BE2C (cell line): Measurements from ENCODE around the gene CDON.

Experiments
- DNase-seq: peaks from one replicate; pipeline ENCODE4 v3.0.0-alpha.2; 2020
- H3K27me3 ChIP-seq: fragments of 250-450 bp; sonication (Bioruptor Pico); 2 replicates; pipeline ENCODE4 v1.5.1; 2020; ENCODE audit warnings: mild to moderate bottlenecking
- H3K36me3 ChIP-seq: fragments of 250-450 bp; sonication (Bioruptor Pico); 2 replicates; pipeline ENCODE4 v1.5.1; 2020; ENCODE audit warnings: mild to moderate bottlenecking
- H3K4me1 ChIP-seq: fragments of 250-450 bp; sonication (Bioruptor Pico); 2 replicates; pipeline ENCODE4 v1.5.1; 2020
- H3K4me3 ChIP-seq: 2 replicates; pipeline ENCODE4 v1.5.1; 2011; ENCODE audit warnings: low read depth, low read length
- H3K9me3 ChIP-seq: fragments of 250-450 bp; sonication (Bioruptor Pico); 2 replicates; pipeline ENCODE4 v1.5.1; 2020
- CTCF ChIP-seq: IDR thresholded peaks from 2 replicates; pipeline ENCODE4 v1.5.1; 2012; ENCODE audit warnings: mild to moderate bottlenecking, low read depth, low read length

The CDON gene

GRCh38 chr11:126101251-126101929 lies 38.7 kb upstream of the CDON start:
- Histone ChIP-seq H3K4me1 (peaks cover 35% of the 10 kb centered on the region), H3K27me3 (no peaks in the 10 kb centered on the region), H3K9me3 (peaks cover 3% of the 10 kb centered on the region; the same call in 1 of the 2 replicates), H3K4me3 (no peak overlapping the region), H3K36me3 (no peaks in the 10 kb centered on the region)
- TF ChIP-seq CTCF = no peak
- no peak for DNase-seq

- H3K4me1 ChIP-seq = peaks cover 35% of the 10 kb centered on the region
- H3K4me3 ChIP-seq = no peak overlapping the region
- no peaks in the 10 kb centered on the region for H3K36me3 ChIP-seq
- TF ChIP-seq CTCF = no peak
- no peak for DNase-seq
- H3K9me3 ChIP-seq = peaks cover 3% of the 10 kb centered on the region; the same call in 1 of the 2 replicates
- no peaks in the 10 kb centered on the region for H3K27me3 ChIP-seq
Observed at GRCh38 chr11:126100716-126101115, 38.0 kb upstream of the CDON start.

- DNase-seq = no peak
- H3K36me3 ChIP-seq = no peaks in the 10 kb centered on the region
- TF ChIP-seq CTCF = no peak
- H3K27me3 ChIP-seq = no peaks in the 10 kb centered on the region
- H3K9me3 ChIP-seq = no peaks in the 10 kb centered on the region
- H3K4me3 ChIP-seq = no peak overlapping the region
- H3K4me1 ChIP-seq = peaks cover 13% of the 10 kb centered on the region
Observed at GRCh38 chr11:126098204-126098769, 35.6 kb upstream of the CDON start.

GRCh38 chr11:126095745-126096144 lies 33.1 kb upstream of the CDON start:
- no peaks in the 10 kb centered on the region for H3K9me3 ChIP-seq
- H3K4me1 ChIP-seq = no peaks in the 10 kb centered on the region
- TF ChIP-seq CTCF = no peak
- no peaks in the 10 kb centered on the region for H3K27me3 ChIP-seq
- no peak overlapping the region for H3K4me3 ChIP-seq
- no peaks in the 10 kb centered on the region for H3K36me3 ChIP-seq
- DNase-seq = no peak

GRCh38 chr11:126090452-126090851 lies 27.8 kb upstream of the CDON start:
- DNase-seq = no peak
- no peaks in the 10 kb centered on the region for H3K36me3 ChIP-seq
- TF ChIP-seq CTCF = no peak
- no peaks in the 10 kb centered on the region for H3K9me3 ChIP-seq
- peaks cover 6% of the 10 kb centered on the region for H3K4me1 ChIP-seq
- H3K4me3 ChIP-seq = no peak overlapping the region
- no peaks in the 10 kb centered on the region for H3K27me3 ChIP-seq

GRCh38 chr11:126088999-126089398 lies 26.3 kb upstream of the CDON start:
- DNase-seq = no peak
- no peak for TF ChIP-seq CTCF
- no peaks in the 10 kb centered on the region for H3K36me3 ChIP-seq
- no peaks in the 10 kb centered on the region for H3K9me3 ChIP-seq
- no peaks in the 10 kb centered on the region for H3K27me3 ChIP-seq
- H3K4me3 ChIP-seq = no peak overlapping the region
- peaks cover 12% of the 10 kb centered on the region for H3K4me1 ChIP-seq
